Esophagus muscularis mucosa (tissue), 4 donors: ENCODE results near the gene DNM3.

Source experiments
- EP300 ChIP-seq: sonication (generic); formaldehyde crosslinking; IDR thresholded peaks from one replicate; pipeline ENCODE4 v1.6.1; 2017; ENCODE audit warnings: antibody characterized with exemption
- POLR2AphosphoS5 ChIP-seq, 2 donors: sonication (generic); formaldehyde crosslinking; IDR thresholded peaks; one replicate each; pipeline ENCODE4 v1.6.1; 2017; ENCODE audit warnings: antibody characterized with exemption in 2 of 2
- TF ChIP-seq, protein P1 (sequence below), 3 experiments: fragments of 200-600 bp in 2 of 3; fragments of 450-650 bp in 1 of 3; sonication (generic) in 2 of 3; IDR thresholded peaks; one replicate each; pipeline ENCODE4 v1.5.1; 2017 to 2019; ENCODE audit warnings: antibody characterized with exemption in 3 of 3, mild to moderate bottlenecking in 2 of 3, moderate library complexity in 1 of 3

DNA sequence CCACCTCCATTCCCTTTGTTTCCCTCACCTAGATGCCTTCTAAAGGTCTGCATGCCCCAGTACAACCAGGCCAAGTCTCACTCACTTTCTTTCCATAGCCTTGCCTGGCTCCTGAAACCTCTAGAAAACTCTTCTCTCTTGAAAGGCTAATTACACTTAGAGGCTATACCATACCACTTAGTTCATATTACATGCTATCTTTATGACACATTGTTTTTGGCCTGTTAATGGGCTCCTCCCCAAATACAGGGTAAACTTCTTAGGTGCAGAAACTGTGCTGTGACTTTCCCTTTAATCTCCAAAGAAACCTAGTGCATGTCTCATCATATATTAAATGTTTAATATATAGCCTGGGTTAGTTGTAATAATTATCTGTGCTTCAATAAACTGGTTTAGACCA lies 522.6 kb downstream of the DNM3 start:
- no peak for TF ChIP-seq EP300
- TF ChIP-seq, protein P1, sequence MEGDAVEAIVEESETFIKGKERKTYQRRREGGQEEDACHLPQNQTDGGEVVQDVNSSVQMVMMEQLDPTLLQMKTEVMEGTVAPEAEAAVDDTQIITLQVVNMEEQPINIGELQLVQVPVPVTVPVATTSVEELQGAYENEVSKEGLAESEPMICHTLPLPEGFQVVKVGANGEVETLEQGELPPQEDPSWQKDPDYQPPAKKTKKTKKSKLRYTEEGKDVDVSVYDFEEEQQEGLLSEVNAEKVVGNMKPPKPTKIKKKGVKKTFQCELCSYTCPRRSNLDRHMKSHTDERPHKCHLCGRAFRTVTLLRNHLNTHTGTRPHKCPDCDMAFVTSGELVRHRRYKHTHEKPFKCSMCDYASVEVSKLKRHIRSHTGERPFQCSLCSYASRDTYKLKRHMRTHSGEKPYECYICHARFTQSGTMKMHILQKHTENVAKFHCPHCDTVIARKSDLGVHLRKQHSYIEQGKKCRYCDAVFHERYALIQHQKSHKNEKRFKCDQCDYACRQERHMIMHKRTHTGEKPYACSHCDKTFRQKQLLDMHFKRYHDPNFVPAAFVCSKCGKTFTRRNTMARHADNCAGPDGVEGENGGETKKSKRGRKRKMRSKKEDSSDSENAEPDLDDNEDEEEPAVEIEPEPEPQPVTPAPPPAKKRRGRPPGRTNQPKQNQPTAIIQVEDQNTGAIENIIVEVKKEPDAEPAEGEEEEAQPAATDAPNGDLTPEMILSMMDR (IDR thresholded peaks at IDR 0.05) = no peak
- no peak for TF ChIP-seq POLR2AphosphoS5 (IDR thresholded peaks at IDR 0.05)
